Tibial artery (tissue), 4 donors: ENCODE data around the gene ARHGAP15.

Experiments
- DNase-seq, 2 donors: peaks; one replicate each; pipeline ENCODE4 v3.0.0-alpha.2; 2019
- H3K27ac ChIP-seq, 2 donors: fragments of 200-600 bp; sonication (generic) in 1 of 2; 1 replicate in 1 of 2; 2 replicates in 1 of 2; pipeline ENCODE4 v1.5.1; 2018 to 2019; ENCODE audit warnings: mild to moderate bottlenecking in 1 of 2
- H3K27me3 ChIP-seq, 2 donors: fragments of 200-600 bp; sonication (generic) in 1 of 2; one replicate each; pipeline versions ENCODE4 v1.5.1 to v1.6.0; 2016 to 2019
- H3K36me3 ChIP-seq, 3 donors: fragments of 200-600 bp; sonication (generic) in 2 of 3; one replicate each; pipeline ENCODE4 v1.5.1; 2016 to 2019; ENCODE audit warnings: mild to moderate bottlenecking in 2 of 3
- H3K4me1 ChIP-seq, 4 donors: fragments of 200-600 bp; sonication (generic) in 2 of 4; 1 replicate in 3 of 4; 2 replicates in 1 of 4; pipeline ENCODE4 v1.5.1; 2016 to 2019
- H3K4me3 ChIP-seq, 2 donors: fragments of 200-600 bp; sonication (generic) in 1 of 2; 1 replicate in 1 of 2; 2 replicates in 1 of 2; pipeline ENCODE4 v1.5.1; 2018 to 2019; ENCODE audit warnings: mild to moderate bottlenecking in 2 of 2
- H3K9me3 ChIP-seq, 3 donors: fragments of 200-600 bp; sonication (generic) in 1 of 3; one replicate each; pipeline ENCODE4 v1.5.1; 2016 to 2019
- CTCF ChIP-seq, 2 experiments: fragments of 200-600 bp in 1 of 2; fragments of 450-650 bp in 1 of 2; IDR thresholded peaks; one replicate each; pipeline ENCODE4 v1.5.1; 2017 to 2019; ENCODE audit warnings: antibody characterized with exemption in 2 of 2, mild to moderate bottlenecking in 1 of 2, moderate library complexity in 1 of 2
- intact Hi-C: fragments of 100-400 bp; cut with DNase I; formaldehyde crosslinking; loops from one replicate; pipeline ENCODE4 v1.15.0; 2023; ENCODE audit warnings: low total_unique reads

Gene ARHGAP15

GRCh38 chr2:143689541-143689940, 560.3 kb downstream of the ARHGAP15 start:
- no peak overlapping the region for H3K27ac ChIP-seq
- H3K27me3 ChIP-seq: no peaks in the 10 kb centered on the region
- no peaks in the 10 kb centered on the region for H3K4me1 ChIP-seq
- no peaks in the 10 kb centered on the region for H3K36me3 ChIP-seq
- TF ChIP-seq CTCF (IDR thresholded peaks at IDR 0.05): no peak
- intact Hi-C loops: no loop called here
- H3K4me3 ChIP-seq: no peak overlapping the region
- no peaks in the 10 kb centered on the region for H3K9me3 ChIP-seq
- DNase-seq: no peak

- H3K27ac ChIP-seq: no peak overlapping the region
- no peaks in the 10 kb centered on the region for H3K36me3 ChIP-seq
- intact Hi-C loops: no loop called here
- H3K4me1 ChIP-seq: no peaks in the 10 kb centered on the region
- TF ChIP-seq CTCF (IDR thresholded peaks at IDR 0.05): no peak
- no peaks in the 10 kb centered on the region for H3K27me3 ChIP-seq
- no peak for DNase-seq
- no peaks in the 10 kb centered on the region for H3K9me3 ChIP-seq
- no peak overlapping the region for H3K4me3 ChIP-seq
Observed at GRCh38 chr2:143690235-143690634, 561.0 kb downstream of the ARHGAP15 start.

- H3K9me3 ChIP-seq: no peaks in the 10 kb centered on the region
- H3K27me3 ChIP-seq: no peaks in the 10 kb centered on the region
- H3K4me3 ChIP-seq: no peak overlapping the region
- intact Hi-C loops: no loop called here
- H3K36me3 ChIP-seq: no peaks in the 10 kb centered on the region
- H3K27ac ChIP-seq: no peak overlapping the region
- H3K4me1 ChIP-seq: no peaks in the 10 kb centered on the region
- no peak for TF ChIP-seq CTCF (IDR thresholded peaks at IDR 0.05)
- no peak for DNase-seq
Observed at GRCh38 chr2:143691121-143691520, 561.9 kb downstream of the ARHGAP15 start.

- Histone ChIP-seq H3K36me3 (no peaks in the 10 kb centered on the region), H3K27me3 (no peaks in the 10 kb centered on the region), H3K4me1 (no peaks in the 10 kb centered on the region), H3K9me3 (no peaks in the 10 kb centered on the region), H3K27ac (no peak overlapping the region), H3K4me3 (no peak overlapping the region)
- DNase-seq: no peak
- intact Hi-C loops: no loop called here
- no peak for TF ChIP-seq CTCF (IDR thresholded peaks at IDR 0.05)
Observed at GRCh38 chr2:143692162-143692561, 562.9 kb downstream of the ARHGAP15 start.

GRCh38 chr2:143692967-143693366, 563.7 kb downstream of the ARHGAP15 start:
- no peaks in the 10 kb centered on the region for H3K4me1 ChIP-seq
- no peaks in the 10 kb centered on the region for H3K27me3 ChIP-seq
- no peak overlapping the region for H3K4me3 ChIP-seq
- TF ChIP-seq CTCF (IDR thresholded peaks at IDR 0.05): no peak
- intact Hi-C loops: no loop called here
- no peak overlapping the region for H3K27ac ChIP-seq
- H3K36me3 ChIP-seq: no peaks in the 10 kb centered on the region
- no peak for DNase-seq
- H3K9me3 ChIP-seq: no peaks in the 10 kb centered on the region

GRCh38 chr2:143694335-143694734, 565.1 kb downstream of the ARHGAP15 start:
- no peaks in the 10 kb centered on the region for H3K27me3 ChIP-seq
- no peak for DNase-seq
- no peak overlapping the region for H3K4me3 ChIP-seq
- no peak overlapping the region for H3K27ac ChIP-seq
- no peaks in the 10 kb centered on the region for H3K9me3 ChIP-seq
- H3K4me1 ChIP-seq: no peaks in the 10 kb centered on the region
- TF ChIP-seq CTCF (IDR thresholded peaks at IDR 0.05): no peak
- intact Hi-C loops: no loop called here
- H3K36me3 ChIP-seq: no peaks in the 10 kb centered on the region
